D721Med (cell line): ENCODE data around the gene ST3GAL2.

Experiments
- DNase-seq: peaks from one replicate; pipeline ENCODE4 v3.0.0; 2011; ENCODE audit warnings: low spot score; ENCODE audit not compliant: insufficient read length
- FAIRE-seq: peaks from 2 replicates; lab custom pipeline; 2011; peaks lifted over from hg19 to GRCh38; lab: Jason Lieb, UNC
- CTCF ChIP-seq: IDR thresholded peaks from 2 replicates; pipeline ENCODE4 v1.5.1; 2012; ENCODE audit warnings: mild to moderate bottlenecking, control low read depth; ENCODE audit not compliant: insufficient read depth; ENCODE audit errors: missing control alignments

The ST3GAL2 gene

GRCh38 chr16:70396246-70396904 lies 42.5 kb downstream of the ST3GAL2 start:
- no peak for TF ChIP-seq CTCF
- DNase-seq (peak; percentile 59), FAIRE-seq (no peak)

GRCh38 chr16:70395345-70395901 lies 43.5 kb downstream of the ST3GAL2 start:
- DNase-seq (peak; percentile 50), FAIRE-seq (no peak)

GRCh38 chr16:70394853-70395252 lies 44.0 kb downstream of the ST3GAL2 start:
- no peak for FAIRE-seq
- no peak for DNase-seq
- no peak for TF ChIP-seq CTCF

More at GRCh38 chr16:70395345-70395901, 43.5 kb downstream of the ST3GAL2 start:
- peak; percentile 62 for TF ChIP-seq CTCF

GRCh38 chr16:70393662-70394061 lies 45.2 kb downstream of the ST3GAL2 start:
- no peak for FAIRE-seq
- DNase-seq, result no peak
- no peak for TF ChIP-seq CTCF

GRCh38 chr16:70392606-70393005 lies 46.3 kb downstream of the ST3GAL2 start:
- FAIRE-seq, result no peak
- TF ChIP-seq CTCF, result no peak
- no peak for DNase-seq

- DNase-seq (no peak), FAIRE-seq (no peak)
- TF ChIP-seq CTCF, result no peak
Observed at GRCh38 chr16:70391881-70392481, 46.9 kb downstream of the ST3GAL2 start.

- DNase-seq, result no peak
- no peak for FAIRE-seq
- no peak for TF ChIP-seq CTCF
Observed at GRCh38 chr16:70391446-70391845, 47.5 kb downstream of the ST3GAL2 start.
